ENCODE data around the gene EVC. TPM values are rescaled to one million over a fixed set of nuclear protein-coding genes. Genes with fewer than 3 reads are reported as not detected.
"Not testable (repeated sequence)": the region's sequence is repeated elsewhere in the genome, so short reads cannot be mapped to it uniquely, and the experiment has no call there.

Gene EVC
- total RNA-seq, 1 donor from 2014 or later: 9.5 TPM

GRCh38 chr4:5724377-5724776, 13.4 kb downstream of the EVC start:
- no peak overlapping the region for H3K4me3 ChIP-seq (ENCODE audit: low read depth, low read length)
- DNase-seq (ENCODE audit: low read depth) (no peak), FAIRE-seq (no peak)
- H3K27me3 ChIP-seq (ENCODE audit: control insufficient read depth, insufficient read depth, low read length): no peaks in the 10 kb centered on the region
- no peak for TF ChIP-seq CTCF (IDR thresholded peaks at IDR 0.05; ENCODE audit: insufficient read depth, low read length, severe bottlenecking)
- peaks cover 13% of the 10 kb centered on the region for H3K36me3 ChIP-seq (ENCODE audit: control insufficient read depth, insufficient read depth, low read length)

- peaks cover 26% of the 10 kb centered on the region for H3K36me3 ChIP-seq (ENCODE audit: control insufficient read depth, insufficient read depth, low read length)
- not testable (repeated sequence) for H3K4me3 ChIP-seq (ENCODE audit: low read depth, low read length); FAIRE-seq; H3K27me3 ChIP-seq (ENCODE audit: control insufficient read depth, insufficient read depth, low read length); DNase-seq (ENCODE audit: low read depth)
Observed at GRCh38 chr4:5728412-5728811, 17.4 kb downstream of the EVC start.

GRCh38 chr4:5730436-5730835, 19.4 kb downstream of the EVC start:
- no peak overlapping the region for H3K4me3 ChIP-seq (ENCODE audit: low read depth, low read length)
- peaks cover 37% of the 10 kb centered on the region for H3K36me3 ChIP-seq (ENCODE audit: control insufficient read depth, insufficient read depth, low read length)
- DNase-seq (ENCODE audit: low read depth) (no peak), FAIRE-seq (no peak)
- no peaks in the 10 kb centered on the region for H3K27me3 ChIP-seq (ENCODE audit: control insufficient read depth, insufficient read depth, low read length)
- no peak for TF ChIP-seq CTCF (IDR thresholded peaks at IDR 0.05; ENCODE audit: insufficient read depth, low read length, severe bottlenecking)

- Histone ChIP-seq H3K27me3 (ENCODE audit: control insufficient read depth, insufficient read depth, low read length) (no peaks in the 10 kb centered on the region), H3K36me3 (ENCODE audit: control insufficient read depth, insufficient read depth, low read length) (peaks cover 38% of the 10 kb centered on the region), H3K4me3 (ENCODE audit: low read depth, low read length) (no peak overlapping the region)
- no peak for DNase-seq (ENCODE audit: low read depth)
- no peak for TF ChIP-seq CTCF (IDR thresholded peaks at IDR 0.05; ENCODE audit: insufficient read depth, low read length, severe bottlenecking)
- FAIRE-seq: no peak
Observed at GRCh38 chr4:5730993-5731990, 20.3 kb downstream of the EVC start.

GRCh38 chr4:5732158-5732557, 21.2 kb downstream of the EVC start:
- TF ChIP-seq CTCF (IDR thresholded peaks at IDR 0.05; ENCODE audit: insufficient read depth, low read length, severe bottlenecking): no peak
- H3K27me3 ChIP-seq (ENCODE audit: control insufficient read depth, insufficient read depth, low read length): no peaks in the 10 kb centered on the region

GRCh38 chr4:5734853-5735252, 23.9 kb downstream of the EVC start:
- FAIRE-seq (no peak), DNase-seq (ENCODE audit: low read depth) (no peak)
- H3K36me3 ChIP-seq (ENCODE audit: control insufficient read depth, insufficient read depth, low read length): peaks cover 31% of the 10 kb centered on the region
- no peak overlapping the region for H3K4me3 ChIP-seq (ENCODE audit: low read depth, low read length)
- no peak for TF ChIP-seq CTCF (IDR thresholded peaks at IDR 0.05; ENCODE audit: insufficient read depth, low read length, severe bottlenecking)
- no peaks in the 10 kb centered on the region for H3K27me3 ChIP-seq (ENCODE audit: control insufficient read depth, insufficient read depth, low read length)

More at GRCh38 chr4:5732158-5732557, 21.2 kb downstream of the EVC start:
- DNase-seq (ENCODE audit: low read depth) (no peak), FAIRE-seq (peak; percentile 55)
- no peak overlapping the region for H3K4me3 ChIP-seq (ENCODE audit: low read depth, low read length)
- H3K36me3 ChIP-seq (ENCODE audit: control insufficient read depth, insufficient read depth, low read length): peaks cover 37% of the 10 kb centered on the region
